Vagina (tissue), 2 donors: ENCODE measurements around the gene ZNF44.

Source experiments
- CTCF ChIP-seq, 3 experiments: fragments of 450-650 bp in 2 of 3; fragments of 200-600 bp in 1 of 3; sonication (generic) in 1 of 3; IDR thresholded peaks; one replicate each; pipeline ENCODE4 v1.5.1; 2017 to 2019; ENCODE audit warnings: antibody characterized with exemption in 3 of 3, mild to moderate bottlenecking in 2 of 3, moderate library complexity in 2 of 3
- POLR2A ChIP-seq, 2 donors: fragments of 450-650 bp; IDR thresholded peaks; one replicate each; pipeline ENCODE4 v1.6.1; 2017; ENCODE audit warnings: antibody characterized with exemption in 2 of 2, mild to moderate bottlenecking in 2 of 2, moderate library complexity in 2 of 2
- POLR2AphosphoS5 ChIP-seq, 2 donors: sonication (generic); formaldehyde crosslinking; IDR thresholded peaks; one replicate each; pipeline ENCODE4 v1.9.0; 2017; ENCODE audit warnings: antibody characterized with exemption in 2 of 2, mild to moderate bottlenecking in 2 of 2, low read depth in 1 of 2; ENCODE audit not compliant: insufficient read depth in 1 of 2

- TF ChIP-seq CTCF (IDR thresholded peaks at IDR 0.05) (no peak), POLR2A (IDR thresholded peaks at IDR 0.05) (no peak), POLR2AphosphoS5 (IDR thresholded peaks at IDR 0.05; ENCODE audit: insufficient read depth in 1 of 2, low read depth in 1 of 2) (no peak)
Observed at GRCh38 chr19:12284226-12284625, 10.5 kb downstream of the ZNF44 start.
